ENCODE results near the gene CLCA1. TPM values are rescaled to one million over a fixed set of nuclear protein-coding genes. Genes with fewer than 3 reads are reported as not detected.
"Not testable (repeated sequence)": the region's sequence is repeated elsewhere in the genome, so short reads cannot be mapped to it uniquely, and the experiment has no call there.

The CLCA1 gene
- total RNA-seq, 2 experiments from 2014 or later = not detected

DNA sequence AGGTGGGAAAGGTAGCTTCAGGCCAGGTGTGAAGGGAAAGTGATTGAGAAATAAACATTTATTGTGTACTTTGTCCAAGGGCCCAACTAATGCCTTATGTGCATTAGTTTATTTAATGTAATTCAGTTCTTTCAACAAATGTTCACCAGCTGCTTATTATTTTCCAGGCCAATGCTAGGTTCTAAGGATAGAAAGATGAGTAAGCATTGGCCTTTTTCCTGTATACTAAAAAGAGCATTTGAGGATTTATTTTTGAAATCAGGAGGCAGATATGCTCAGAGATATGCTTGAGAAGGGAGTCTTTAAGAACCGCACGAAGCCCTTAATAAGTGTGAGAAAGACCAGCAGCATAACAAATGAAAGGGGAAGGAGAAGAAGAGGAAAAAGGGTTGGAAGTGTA is 32.0 kb downstream of the CLCA1 start:
- Mint-ChIP-seq H3K9me3 (no peaks in the 10 kb centered on the region), H3K4me3 (no peak overlapping the region), H3K36me3 (ENCODE audit: low read depth) (no peaks in the 10 kb centered on the region), H3K4me1 (ENCODE audit: low read depth) (peaks cover 17% of the 10 kb centered on the region), H3K27me3 (peaks cover 23% of the 10 kb centered on the region), H3K27ac (no peak overlapping the region)
- Histone ChIP-seq H3K4me3 (ENCODE audit: low read length) (no peak overlapping the region), H3K27me3 (ENCODE audit: control insufficient read depth in 1 of 2, insufficient read depth in 2 of 2, low read length in 2 of 2) (peaks cover 0 to 3% of the 10 kb centered on the region in 2 experiments), H3K9me3 (ENCODE audit: control insufficient read depth in 1 of 2, insufficient read depth in 1 of 2, low read length in 2 of 2) (no peaks in the 10 kb centered on the region), H3K4me1 (ENCODE audit: insufficient read depth, low read length) (peaks cover 7% of the 10 kb centered on the region), H3K27ac (ENCODE audit: low read depth in 1 of 2, low read length in 2 of 2) (no peak overlapping the region), H3K36me3 (ENCODE audit: insufficient read depth, low read length) (no peaks in the 10 kb centered on the region)
- POLR2A ChIA-PET = interaction anchor here (1.8 kb wide), 1 partner anchor 105 kb away, joined by 5 read pairs; the partner anchor contains the start of gene ODF2L
- CTCF ChIA-PET = interaction anchor here (0.7 to 1.3 kb wide), 6 partner anchors 76 to 204 kb away, joined by 3 to 4 read pairs (median 4); partner anchors contain the start of gene ODF2L
- intact Hi-C loops (cut with DNase I, micrococcal nuclease) = loop anchor here (2.0 to 10.0 kb wide), 4 partner anchors 78 to 242 kb away; partner anchors contain the start of genes CLCA2 (in 1 of the 2) and SH3GLB1 (in 1 of the 2)
- TF ChIP-seq CTCF (IDR thresholded peaks at IDR 0.05) = no peak
- DNase-seq (no peak), ATAC-seq (ENCODE audit: poor library complexity) (no peak)

DNA sequence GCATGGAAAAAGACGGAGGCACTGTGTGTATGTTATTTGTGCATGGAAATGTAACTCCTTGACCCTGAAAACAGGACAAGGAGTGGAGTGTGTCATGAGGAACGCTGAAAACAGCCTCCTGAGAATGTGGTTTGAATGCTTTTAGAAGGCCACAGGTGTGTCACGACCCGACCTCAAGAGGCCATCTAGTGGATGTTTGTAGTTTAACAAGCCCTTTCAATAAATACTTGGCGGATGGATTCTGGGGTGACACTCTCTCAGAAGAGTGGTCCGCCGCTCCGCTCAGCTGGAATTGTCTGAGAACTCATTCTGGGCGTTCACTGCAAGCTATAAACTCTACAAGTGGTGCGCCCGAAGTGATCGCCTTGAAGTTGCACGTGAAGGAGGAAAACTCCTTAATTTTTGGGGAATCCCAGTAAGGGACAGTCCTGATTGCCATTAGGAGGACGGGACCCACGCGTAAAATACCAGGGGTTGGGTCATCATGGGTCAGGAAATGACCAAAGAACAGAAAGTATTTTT is 33.5 kb downstream of the CLCA1 start:
- H3K36me3 Mint-ChIP-seq (ENCODE audit: low read depth) = not testable (repeated sequence)
- CTCF ChIA-PET = interaction anchor here (0.7 to 1.6 kb wide), 8 partner anchors 9 to 235 kb away, joined by 3 to 13 read pairs (median 6); partner anchors contain the start of genes ODF2L and SH3GLB1
- POLR2A ChIA-PET = interaction anchor here (1.8 to 1.9 kb wide), 2 partner anchors 106 to 202 kb away, joined by 5 to 6 read pairs; partner anchors contain the start of genes ODF2L and SH3GLB1

More for the DNA sequence above, 33.5 kb downstream of the CLCA1 start:
- Mint-ChIP-seq H3K4me1 (ENCODE audit: low read depth) (peaks cover 17% of the 10 kb centered on the region), H3K4me3 (peak overlapping the region; percentile 88), H3K27me3 (peaks cover 18% of the 10 kb centered on the region)
- not testable (repeated sequence) for H3K27ac Mint-ChIP-seq; H3K27ac ChIP-seq (ENCODE audit: low read depth in 1 of 2, low read length in 2 of 2); H3K27me3 ChIP-seq (ENCODE audit: control insufficient read depth in 1 of 2, insufficient read depth in 2 of 2, low read length in 2 of 2); H3K9me3 Mint-ChIP-seq; H3K4me1 ChIP-seq (ENCODE audit: insufficient read depth, low read length); H3K36me3 ChIP-seq (ENCODE audit: insufficient read depth, low read length); H3K9me3 ChIP-seq (ENCODE audit: control insufficient read depth in 1 of 2, insufficient read depth in 1 of 2, low read length in 2 of 2)
- ATAC-seq (ENCODE audit: poor library complexity) (peak; percentile 73), DNase-seq (peak in 13 of 14 experiments; percentile 14 to 72 (median 29))
- intact Hi-C loops (cut with DNase I, micrococcal nuclease) = loop anchor here (1.0 to 10.0 kb wide), 5 partner anchors 80 to 240 kb away; partner anchors contain the start of genes CLCA2 (in 1 of the 2) and SH3GLB1 (in 1 of the 2)
- TF ChIP-seq CTCF (IDR thresholded peaks at IDR 0.05) = peak; percentile 35
- peak overlapping the region; percentile 50 for H3K4me3 ChIP-seq (ENCODE audit: low read length)

Data from CD4-positive, alpha-beta T cell (primary cell).